ENCODE measurements around the gene PNMA1.

PNMA1 gene

DNA sequence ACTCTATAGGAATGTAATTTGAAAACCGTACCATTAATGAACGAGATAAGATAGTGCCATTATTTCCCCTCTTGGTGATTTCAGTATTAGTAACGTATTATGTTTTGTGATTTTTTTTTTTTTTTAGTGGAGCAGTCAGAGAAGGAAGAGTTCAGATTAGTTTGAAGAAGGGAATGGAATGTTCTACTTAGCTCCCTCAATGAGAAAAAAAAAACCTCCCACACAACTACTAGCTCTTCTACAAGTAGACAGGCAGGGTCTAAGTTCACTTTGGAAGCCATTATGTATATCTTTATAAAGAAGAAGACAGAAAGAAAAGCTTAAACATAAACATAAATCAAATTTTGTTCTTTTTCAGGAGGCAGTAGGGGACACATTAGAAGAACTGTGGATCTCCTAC lies 27.3 kb downstream of the PNMA1 start:
- Histone ChIP-seq H3K9me3 (ENCODE audit: severe bottlenecking) (no peaks in the 10 kb centered on the region), H3K27me3 (ENCODE audit: insufficient read depth, poor library complexity, severe bottlenecking) (no peaks in the 10 kb centered on the region), H3K36me3 (ENCODE audit: low read depth) (0 out of 2 replicates have a peak, but pooled peaks cover 3% of the 10 kb centered on the region), H3K4me1 (ENCODE audit: insufficient read depth, poor library complexity, severe bottlenecking) (no peaks in the 10 kb centered on the region), H3K27ac (ENCODE audit: poor library complexity, severe bottlenecking) (no peak overlapping the region), H3K4me3 (ENCODE audit: severe bottlenecking) (no peak overlapping the region)
- TF ChIP-seq, protein P1, sequence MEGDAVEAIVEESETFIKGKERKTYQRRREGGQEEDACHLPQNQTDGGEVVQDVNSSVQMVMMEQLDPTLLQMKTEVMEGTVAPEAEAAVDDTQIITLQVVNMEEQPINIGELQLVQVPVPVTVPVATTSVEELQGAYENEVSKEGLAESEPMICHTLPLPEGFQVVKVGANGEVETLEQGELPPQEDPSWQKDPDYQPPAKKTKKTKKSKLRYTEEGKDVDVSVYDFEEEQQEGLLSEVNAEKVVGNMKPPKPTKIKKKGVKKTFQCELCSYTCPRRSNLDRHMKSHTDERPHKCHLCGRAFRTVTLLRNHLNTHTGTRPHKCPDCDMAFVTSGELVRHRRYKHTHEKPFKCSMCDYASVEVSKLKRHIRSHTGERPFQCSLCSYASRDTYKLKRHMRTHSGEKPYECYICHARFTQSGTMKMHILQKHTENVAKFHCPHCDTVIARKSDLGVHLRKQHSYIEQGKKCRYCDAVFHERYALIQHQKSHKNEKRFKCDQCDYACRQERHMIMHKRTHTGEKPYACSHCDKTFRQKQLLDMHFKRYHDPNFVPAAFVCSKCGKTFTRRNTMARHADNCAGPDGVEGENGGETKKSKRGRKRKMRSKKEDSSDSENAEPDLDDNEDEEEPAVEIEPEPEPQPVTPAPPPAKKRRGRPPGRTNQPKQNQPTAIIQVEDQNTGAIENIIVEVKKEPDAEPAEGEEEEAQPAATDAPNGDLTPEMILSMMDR (IDR thresholded peaks at IDR 0.05; ENCODE audit: poor library complexity, severe bottlenecking), result no peak
- DNase-seq (ENCODE audit: low spot score) (no peak), ATAC-seq (ENCODE audit: low read depth) (no peak)

DNA sequence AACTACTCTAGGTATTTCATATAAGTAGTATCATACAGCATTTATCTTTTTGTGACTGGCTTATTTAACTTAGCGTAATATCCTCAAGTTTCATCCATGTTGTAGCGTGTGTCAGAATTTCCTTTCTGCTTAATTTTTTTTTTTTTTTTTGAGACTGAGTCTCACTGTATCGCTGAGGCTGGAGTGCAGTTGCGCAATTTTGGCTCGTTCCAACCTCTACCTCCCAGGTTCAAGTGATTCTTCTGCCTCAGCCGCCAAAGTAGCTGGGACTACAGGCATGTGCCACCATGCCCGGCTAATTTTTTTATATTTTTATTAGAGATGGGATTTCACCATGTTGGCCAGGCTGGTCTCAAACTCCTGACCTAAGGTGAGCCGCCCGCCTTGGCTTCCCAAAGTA lies 28.9 kb downstream of the PNMA1 start:
- Histone ChIP-seq H3K9me3 (ENCODE audit: severe bottlenecking) (no peaks in the 10 kb centered on the region), H3K27ac (ENCODE audit: poor library complexity, severe bottlenecking) (no peak overlapping the region), H3K27me3 (ENCODE audit: insufficient read depth, poor library complexity, severe bottlenecking) (no peaks in the 10 kb centered on the region), H3K36me3 (ENCODE audit: low read depth) (0 out of 2 replicates have a peak, but pooled peaks cover 3% of the 10 kb centered on the region), H3K4me3 (ENCODE audit: severe bottlenecking) (no peak overlapping the region), H3K4me1 (ENCODE audit: insufficient read depth, poor library complexity, severe bottlenecking) (no peaks in the 10 kb centered on the region)
- DNase-seq (ENCODE audit: low spot score) (no peak), ATAC-seq (ENCODE audit: low read depth) (no peak)
- TF ChIP-seq, protein P1 (IDR thresholded peaks at IDR 0.05; ENCODE audit: poor library complexity, severe bottlenecking), result no peak

DNA sequence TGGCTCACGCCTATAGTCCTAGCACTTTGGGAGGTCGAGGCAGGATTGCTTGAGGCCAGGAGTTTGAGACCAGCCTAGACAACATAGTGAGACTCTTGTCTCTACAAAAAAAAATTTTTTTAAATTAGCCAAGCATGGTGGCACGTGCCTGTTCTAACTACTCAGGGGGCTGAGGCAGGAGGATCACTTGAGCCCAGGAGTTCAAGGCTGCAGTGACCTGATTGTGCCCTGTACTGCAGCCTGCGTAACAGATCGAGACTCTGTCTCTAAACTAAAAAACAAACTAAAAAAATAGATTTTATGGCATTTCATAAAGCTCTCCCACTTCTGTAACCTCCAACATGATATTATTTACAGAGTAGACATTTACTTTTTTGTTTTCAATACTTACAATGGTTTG lies 29.6 kb downstream of the PNMA1 start:
- TF ChIP-seq, protein P1 (IDR thresholded peaks at IDR 0.05; ENCODE audit: poor library complexity, severe bottlenecking), result no peak
- H3K27me3 ChIP-seq (ENCODE audit: insufficient read depth, poor library complexity, severe bottlenecking), result no peaks in the 10 kb centered on the region
- H3K4me3 ChIP-seq (ENCODE audit: severe bottlenecking), result no peak overlapping the region
- H3K36me3 ChIP-seq (ENCODE audit: low read depth), result no peaks in the 10 kb centered on the region
- H3K9me3 ChIP-seq (ENCODE audit: severe bottlenecking), result no peaks in the 10 kb centered on the region
- ATAC-seq (ENCODE audit: low read depth) (no peak), DNase-seq (ENCODE audit: low spot score) (no peak)
- no peak overlapping the region for H3K27ac ChIP-seq (ENCODE audit: poor library complexity, severe bottlenecking)
- H3K4me1 ChIP-seq (ENCODE audit: insufficient read depth, poor library complexity, severe bottlenecking), result no peaks in the 10 kb centered on the region

DNA sequence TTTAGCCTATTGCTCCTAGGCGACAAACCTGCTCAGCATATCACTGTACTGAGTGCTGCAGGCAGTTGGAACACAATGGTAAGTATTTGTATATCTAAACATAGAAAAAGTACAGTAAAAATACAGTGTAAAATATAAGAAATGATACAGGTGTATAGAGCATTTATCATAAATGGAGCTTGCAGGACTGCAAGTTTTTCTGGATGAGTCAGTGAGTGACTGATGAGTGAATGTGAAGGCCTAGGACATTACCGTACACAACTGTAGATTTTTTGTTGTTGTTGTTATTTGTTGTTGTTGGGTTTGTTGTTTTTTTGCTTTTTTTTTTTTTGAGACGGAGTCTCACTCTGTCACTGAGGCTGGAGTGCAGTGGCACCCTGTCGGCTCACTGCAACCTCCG lies 33.4 kb downstream of the PNMA1 start:
- H3K36me3 ChIP-seq (ENCODE audit: low read depth), result no peaks in the 10 kb centered on the region
- no peak for DNase-seq (ENCODE audit: low spot score)
- H3K9me3 ChIP-seq (ENCODE audit: severe bottlenecking), result no peaks in the 10 kb centered on the region
- TF ChIP-seq, protein P1 (IDR thresholded peaks at IDR 0.05; ENCODE audit: poor library complexity, severe bottlenecking), result no peak
- H3K27ac ChIP-seq (ENCODE audit: poor library complexity, severe bottlenecking), result no peak overlapping the region
- H3K4me1 ChIP-seq (ENCODE audit: insufficient read depth, poor library complexity, severe bottlenecking), result no peaks in the 10 kb centered on the region
- H3K27me3 ChIP-seq (ENCODE audit: insufficient read depth, poor library complexity, severe bottlenecking), result no peaks in the 10 kb centered on the region
- no peak for ATAC-seq (ENCODE audit: low read depth)
- H3K4me3 ChIP-seq (ENCODE audit: severe bottlenecking), result no peak overlapping the region

DNA sequence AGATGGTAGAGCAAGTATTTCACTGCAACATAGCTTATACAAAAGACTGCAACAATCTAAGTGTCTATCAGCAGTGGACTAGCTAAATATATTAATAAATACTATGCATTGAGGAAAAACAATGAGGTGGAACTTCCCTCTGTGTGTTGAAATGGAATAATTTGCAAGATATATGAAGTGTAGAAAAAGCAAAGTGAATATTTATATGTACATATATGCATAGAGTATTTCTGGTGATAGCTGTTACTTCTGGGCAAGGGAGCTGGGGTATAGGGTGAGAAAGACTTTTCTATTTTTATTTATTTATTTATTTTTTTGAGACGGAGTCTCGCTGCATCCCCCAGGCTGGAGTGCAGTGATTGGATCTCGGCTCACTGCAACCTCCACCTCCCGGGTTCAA lies 35.5 kb downstream of the PNMA1 start:
- no peaks in the 10 kb centered on the region; the same call in 1 of the 2 replicates for H3K36me3 ChIP-seq (ENCODE audit: low read depth)
- DNase-seq (ENCODE audit: low spot score) (no peak), ATAC-seq (ENCODE audit: low read depth) (no peak)
- H3K4me1 ChIP-seq (ENCODE audit: insufficient read depth, poor library complexity, severe bottlenecking), result no peaks in the 10 kb centered on the region
- H3K9me3 ChIP-seq (ENCODE audit: severe bottlenecking), result no peaks in the 10 kb centered on the region
- TF ChIP-seq, protein P1 (IDR thresholded peaks at IDR 0.05; ENCODE audit: poor library complexity, severe bottlenecking), result no peak
- H3K27me3 ChIP-seq (ENCODE audit: insufficient read depth, poor library complexity, severe bottlenecking), result no peaks in the 10 kb centered on the region
- no peak overlapping the region for H3K4me3 ChIP-seq (ENCODE audit: severe bottlenecking)
- no peak overlapping the region for H3K27ac ChIP-seq (ENCODE audit: poor library complexity, severe bottlenecking)
